Left kidney (tissue), 8 donors: ENCODE data around the gene CXorf58. TPM values are rescaled to one million over a fixed set of nuclear protein-coding genes. Genes with fewer than 3 reads are reported as not detected.
"Not testable (repeated sequence)": the region's sequence is repeated elsewhere in the genome, so short reads cannot be mapped to it uniquely, and the experiment has no call there.

Experiments used
- DNase-seq: peaks from one replicate; pipeline ENCODE4 v3.0.0-alpha.2; 2013
- long read RNA-seq, 8 donors: transcript quantifications; one replicate each; lab custom pipeline, GENCODE V29; 2026
- polyA plus RNA-seq: library from polyadenylated mRNA; unstranded; fragments of 120-200 nt; gene quantifications from one replicate; pipeline ENCODE4 v1.2.1, GENCODE V29; 2013; ENCODE audit not compliant: insufficient read length

Gene CXorf58
- 0.43 TPM for polyA plus RNA-seq
- long read RNA-seq, donor 1 = 0 reads
- long read RNA-seq, donor 2 = 0 reads
- long read RNA-seq, donor 3 = 0 reads
- long read RNA-seq, donor 4, partial matches to known transcripts = 24 of 24 reads
- long read RNA-seq, donor 4, other reads (novel, unspliced or antisense) = 0 of 24 reads
- long read RNA-seq, donor 5, partial matches to known transcripts = 86 of 86 reads
- long read RNA-seq, donor 5, other reads (novel, unspliced or antisense) = 0 of 86 reads
- long read RNA-seq, donor 6 = 0 reads
- long read RNA-seq, donor 7 = 0 reads
- long read RNA-seq, donor 8 = 0 reads

- DNase-seq = peak; percentile 86
Observed at GRCh38 chrX:23907498-23908218, at the start of gene CXorf58, which contains the start of gene APOO. Gene CXorf58 (plus strand): TSS chrX:23908006. CDS start chrX:23910303, 2,297 bp downstream. Gene APOO (minus strand): TSS chrX:23907938. CDS start chrX:23907702, 236 bp downstream.

- not testable (repeated sequence) for DNase-seq
Observed at GRCh38 chrX:23859238-23859637, 48.6 kb upstream of the CXorf58 start.

GRCh38 chrX:23861215-23861896 lies 46.5 kb upstream of the CXorf58 start:
- no peak for DNase-seq

- DNase-seq = not testable (repeated sequence)
Observed at GRCh38 chrX:23861952-23862351, 45.9 kb upstream of the CXorf58 start.

GRCh38 chrX:23864742-23865326 lies 43.0 kb upstream of the CXorf58 start:
- no peak for DNase-seq

- DNase-seq = no peak
Observed at GRCh38 chrX:23870041-23870440, 37.8 kb upstream of the CXorf58 start.

- DNase-seq = no peak
Observed at GRCh38 chrX:23871905-23872546, 35.8 kb upstream of the CXorf58 start.

- no peak for DNase-seq
Observed at GRCh38 chrX:23879380-23880090, 28.3 kb upstream of the CXorf58 start.

- no peak for DNase-seq
Observed at GRCh38 chrX:23883737-23884354, 24.0 kb upstream of the CXorf58 start.

GRCh38 chrX:23884427-23885024 lies 23.3 kb upstream of the CXorf58 start:
- no peak for DNase-seq

- no peak for DNase-seq
Observed at GRCh38 chrX:23885803-23886202, 22.0 kb upstream of the CXorf58 start.

- no peak for DNase-seq
Observed at GRCh38 chrX:23887451-23887850, 20.4 kb upstream of the CXorf58 start.

- no peak for DNase-seq
Observed at GRCh38 chrX:23887918-23888317, 19.9 kb upstream of the CXorf58 start.

- no peak for DNase-seq
Observed at GRCh38 chrX:23888887-23889501, 18.8 kb upstream of the CXorf58 start.

- DNase-seq = no peak
Observed at GRCh38 chrX:23890933-23891332, 16.9 kb upstream of the CXorf58 start.

- not testable (repeated sequence) for DNase-seq
Observed at GRCh38 chrX:23894993-23895392, 12.8 kb upstream of the CXorf58 start.

- not testable (repeated sequence) for DNase-seq
Observed at GRCh38 chrX:23896539-23896938, 11.3 kb upstream of the CXorf58 start.

- no peak for DNase-seq
Observed at GRCh38 chrX:23896981-23897380, 10.8 kb upstream of the CXorf58 start.

GRCh38 chrX:23898412-23898959 lies 9.3 kb upstream of the CXorf58 start:
- no peak for DNase-seq
